ENCODE measurements around the gene UTP14C.
"Not testable (repeated sequence)": the region's sequence is repeated elsewhere in the genome, so short reads cannot be mapped to it uniquely, and the experiment has no call there.

Gene UTP14C

GRCh38 chr13:52029569-52029968 lies 5.1 kb downstream of the UTP14C start:
- ChIA-PET POLR2A (no interaction called here), CTCF (no interaction called here)
- H3K4me3 ChIP-seq (ENCODE audit: low read depth, low read length), result no peak overlapping the region
- DNase-seq (ENCODE audit: low read depth, low spot score), result no peak
- no peak for TF ChIP-seq CTCF (IDR thresholded peaks at IDR 0.05; ENCODE audit: insufficient read depth, low read length, missing control alignments)

- POLR2A ChIA-PET; DNase-seq (ENCODE audit: low read depth, low spot score); CTCF ChIA-PET; H3K4me3 ChIP-seq (ENCODE audit: low read depth, low read length): not testable (repeated sequence)
These were observed 5.9 kb downstream of the UTP14C start for GRCh38 chr13:52030401-52030800.

GRCh38 chr13:52033039-52033438 lies 8.5 kb downstream of the UTP14C start:
- CTCF ChIA-PET, result interaction anchor here (0.6 to 1.2 kb wide), 2 partner anchors 21 to 32 kb away, joined by 3 to 5 read pairs; partner anchors contain the start of gene ALG11
- no peak for TF ChIP-seq CTCF (IDR thresholded peaks at IDR 0.05; ENCODE audit: insufficient read depth, low read length, missing control alignments)
- no peak overlapping the region for H3K4me3 ChIP-seq (ENCODE audit: low read depth, low read length)
- POLR2A ChIA-PET, result no interaction called here
- DNase-seq (ENCODE audit: low read depth, low spot score), result no peak

- CTCF ChIA-PET, result interaction anchor here (1.5 kb wide), 1 partner anchor 91 kb away, joined by 4 read pairs; no protein-coding TSS in a partner anchor
- DNase-seq (ENCODE audit: low read depth, low spot score), result no peak
- POLR2A ChIA-PET, result no interaction called here
- TF ChIP-seq CTCF (IDR thresholded peaks at IDR 0.05; ENCODE audit: insufficient read depth, low read length, missing control alignments), result no peak
- no peak overlapping the region for H3K4me3 ChIP-seq (ENCODE audit: low read depth, low read length)
These were observed 10.2 kb downstream of the UTP14C start for GRCh38 chr13:52034616-52035226.

GRCh38 chr13:52036037-52036436 lies 11.5 kb downstream of the UTP14C start:
- TF ChIP-seq CTCF (IDR thresholded peaks at IDR 0.05; ENCODE audit: insufficient read depth, low read length, missing control alignments), result no peak
- H3K4me3 ChIP-seq (ENCODE audit: low read depth, low read length), result no peak overlapping the region
- POLR2A ChIA-PET, result no interaction called here
- no peak for DNase-seq (ENCODE audit: low read depth, low spot score)
- CTCF ChIA-PET, result no interaction called here

GRCh38 chr13:52043675-52044074 lies 19.2 kb downstream of the UTP14C start:
- CTCF ChIA-PET, result no interaction called here
- no peak for TF ChIP-seq CTCF (IDR thresholded peaks at IDR 0.05; ENCODE audit: insufficient read depth, low read length, missing control alignments)
- POLR2A ChIA-PET, result no interaction called here
- no peak for DNase-seq (ENCODE audit: low read depth, low spot score)
- no peak overlapping the region for H3K4me3 ChIP-seq (ENCODE audit: low read depth, low read length)

- no peak overlapping the region for H3K4me3 ChIP-seq (ENCODE audit: low read depth, low read length)
- CTCF ChIA-PET, result interaction anchor here (1.6 kb wide), 1 partner anchor 24 kb away, joined by 4 read pairs; no protein-coding TSS in a partner anchor
- no peak for DNase-seq (ENCODE audit: low read depth, low spot score)
- POLR2A ChIA-PET, result no interaction called here
- TF ChIP-seq CTCF (IDR thresholded peaks at IDR 0.05; ENCODE audit: insufficient read depth, low read length, missing control alignments), result no peak
These were observed 23.0 kb downstream of the UTP14C start for GRCh38 chr13:52047463-52047862.
